Measurements from ENCODE around the gene TEX48. TPM values are rescaled to one million over a fixed set of nuclear protein-coding genes. Genes with fewer than 3 reads are reported as not detected.

Gene TEX48
- total and polyA plus RNA-seq, 2 donors (not counting 1 experiment from before 2014, with no cell fraction given), result not detected

DNA sequence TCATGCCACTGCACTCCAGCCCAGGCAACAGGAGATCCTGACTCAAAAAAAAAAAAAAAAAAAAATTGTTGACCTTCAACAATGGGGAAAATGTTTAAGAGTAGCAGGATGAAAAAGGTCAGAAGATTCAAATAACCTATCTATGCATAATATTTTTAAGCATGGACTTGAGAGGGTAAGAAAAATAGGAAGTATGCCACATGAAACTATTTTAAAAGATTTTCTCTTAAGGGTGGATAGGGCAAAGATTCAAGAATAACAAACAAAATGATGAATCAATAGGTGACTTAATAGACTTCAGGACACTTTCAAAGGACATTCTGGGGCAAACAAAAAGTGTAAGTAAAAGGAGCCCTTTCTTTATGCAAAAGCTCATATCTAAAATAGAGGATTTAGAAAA lies 3.2 kb downstream of the TEX48 start:
- Histone ChIP-seq H3K4me3 (replicated peaks in 1 of 4; ENCODE audit: control extremely low read depth in 1 of 4, insufficient read depth in 1 of 4, low read depth in 3 of 4, low read length in 4 of 4) (no peak overlapping the region), H3K9ac (ENCODE audit: insufficient read depth, low read length) (no peak overlapping the region), H3K36me3 (ENCODE audit: control insufficient read depth, insufficient read depth, low read length) (no peaks in the 10 kb centered on the region), H3K9me3 (ENCODE audit: control insufficient read depth, insufficient read depth, low read depth, low read length) (no peaks in the 10 kb centered on the region), H4K20me1 (ENCODE audit: control insufficient read depth, extremely low read depth, insufficient read depth, low read length) (no peaks in the 10 kb centered on the region), H3K27me3 (ENCODE audit: control insufficient read depth, insufficient read depth, low read length) (no peaks in the 10 kb centered on the region), H3K79me2 (ENCODE audit: control insufficient read depth, insufficient read depth, low read length) (no peaks in the 10 kb centered on the region), H3K4me2 (ENCODE audit: extremely low read depth, insufficient read depth, low read length) (no peak overlapping the region), H3K27ac (ENCODE audit: insufficient read depth, low read length) (no peak overlapping the region), H3K4me1 (ENCODE audit: control insufficient read depth, extremely low read depth, insufficient read depth, low read length) (peaks cover 2% of the 10 kb centered on the region), H2AFZ (ENCODE audit: low read length) (no peak overlapping the region)
- no peak for TF ChIP-seq EZH2 (IDR thresholded peaks at IDR 0.05; ENCODE audit: low read length, missing control alignments)
- TF ChIP-seq, protein P1, sequence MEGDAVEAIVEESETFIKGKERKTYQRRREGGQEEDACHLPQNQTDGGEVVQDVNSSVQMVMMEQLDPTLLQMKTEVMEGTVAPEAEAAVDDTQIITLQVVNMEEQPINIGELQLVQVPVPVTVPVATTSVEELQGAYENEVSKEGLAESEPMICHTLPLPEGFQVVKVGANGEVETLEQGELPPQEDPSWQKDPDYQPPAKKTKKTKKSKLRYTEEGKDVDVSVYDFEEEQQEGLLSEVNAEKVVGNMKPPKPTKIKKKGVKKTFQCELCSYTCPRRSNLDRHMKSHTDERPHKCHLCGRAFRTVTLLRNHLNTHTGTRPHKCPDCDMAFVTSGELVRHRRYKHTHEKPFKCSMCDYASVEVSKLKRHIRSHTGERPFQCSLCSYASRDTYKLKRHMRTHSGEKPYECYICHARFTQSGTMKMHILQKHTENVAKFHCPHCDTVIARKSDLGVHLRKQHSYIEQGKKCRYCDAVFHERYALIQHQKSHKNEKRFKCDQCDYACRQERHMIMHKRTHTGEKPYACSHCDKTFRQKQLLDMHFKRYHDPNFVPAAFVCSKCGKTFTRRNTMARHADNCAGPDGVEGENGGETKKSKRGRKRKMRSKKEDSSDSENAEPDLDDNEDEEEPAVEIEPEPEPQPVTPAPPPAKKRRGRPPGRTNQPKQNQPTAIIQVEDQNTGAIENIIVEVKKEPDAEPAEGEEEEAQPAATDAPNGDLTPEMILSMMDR (conservative IDR thresholded peaks at IDR 0.05 in 1 of 2, IDR thresholded peaks at IDR 0.05 in 1 of 2; ENCODE audit: low read depth in 1 of 2, low read length in 2 of 2), result no peak
- DNase-seq (ENCODE audit: low read depth in 2 of 2), result peak; percentile 40 to 59

DNA sequence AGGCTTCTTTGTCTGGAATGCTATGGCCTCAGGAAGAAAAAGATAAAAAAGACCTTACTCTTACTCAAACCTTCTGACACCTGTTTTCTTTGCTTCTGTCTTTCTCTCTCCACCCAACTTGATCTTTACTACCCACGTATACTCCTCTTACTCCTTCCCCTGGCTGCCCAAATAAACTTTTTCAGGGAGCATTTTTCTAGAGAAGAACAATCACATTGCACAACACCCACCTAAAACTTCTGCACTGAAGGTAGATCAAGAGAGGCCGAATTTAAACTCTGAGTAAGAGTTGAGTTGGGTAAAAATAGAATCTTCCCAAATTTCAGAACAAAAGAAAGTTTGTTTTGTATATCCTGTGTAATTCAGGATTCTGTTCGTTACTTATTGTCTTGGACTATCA lies 3.9 kb downstream of the TEX48 start:
- Histone ChIP-seq H3K79me2 (ENCODE audit: control insufficient read depth, insufficient read depth, low read length) (no peaks in the 10 kb centered on the region), H3K36me3 (ENCODE audit: control insufficient read depth, insufficient read depth, low read length) (no peaks in the 10 kb centered on the region), H3K4me2 (ENCODE audit: extremely low read depth, insufficient read depth, low read length) (no peak overlapping the region), H3K4me3 (replicated peaks in 1 of 4; ENCODE audit: control extremely low read depth in 1 of 4, insufficient read depth in 1 of 4, low read depth in 3 of 4, low read length in 4 of 4) (no peak overlapping the region), H3K27ac (ENCODE audit: insufficient read depth, low read length) (no peak overlapping the region), H4K20me1 (ENCODE audit: control insufficient read depth, extremely low read depth, insufficient read depth, low read length) (no peaks in the 10 kb centered on the region), H2AFZ (ENCODE audit: low read length) (no peak overlapping the region), H3K4me1 (ENCODE audit: control insufficient read depth, extremely low read depth, insufficient read depth, low read length) (peaks cover 2% of the 10 kb centered on the region), H3K9ac (ENCODE audit: insufficient read depth, low read length) (no peak overlapping the region), H3K27me3 (ENCODE audit: control insufficient read depth, insufficient read depth, low read length) (no peaks in the 10 kb centered on the region), H3K9me3 (ENCODE audit: control insufficient read depth, insufficient read depth, low read depth, low read length) (no peaks in the 10 kb centered on the region)
- TF ChIP-seq EZH2 (IDR thresholded peaks at IDR 0.05; ENCODE audit: low read length, missing control alignments), result no peak
- TF ChIP-seq, protein P1 (conservative IDR thresholded peaks at IDR 0.05 in 1 of 2, IDR thresholded peaks at IDR 0.05 in 1 of 2; ENCODE audit: low read depth in 1 of 2, low read length in 2 of 2), result no peak
- peak in 1 of 2 donors; percentile 46 for DNase-seq (ENCODE audit: low read depth in 2 of 2)

DNA sequence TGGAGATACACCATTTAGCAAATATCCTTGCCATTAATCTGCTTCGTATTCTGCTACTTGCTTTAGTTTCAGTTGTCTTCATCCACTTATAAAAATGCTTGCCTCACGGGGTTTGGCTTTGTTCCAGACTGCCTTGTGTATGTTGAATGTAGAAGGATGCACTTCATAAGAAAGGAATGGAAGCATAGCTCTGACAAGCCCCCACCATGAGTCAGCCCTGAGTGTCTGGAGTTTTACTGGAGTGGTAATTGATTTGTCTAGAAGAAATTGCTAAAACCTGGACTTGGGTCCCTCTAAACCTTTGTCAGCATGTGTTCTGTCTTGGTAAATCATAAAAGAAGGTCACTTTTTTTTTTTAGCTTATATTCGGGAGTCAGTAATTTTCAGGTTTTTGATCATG lies 4.6 kb downstream of the TEX48 start:
- Histone ChIP-seq H3K4me3 (replicated peaks in 1 of 4; ENCODE audit: control extremely low read depth in 1 of 4, insufficient read depth in 1 of 4, low read depth in 3 of 4, low read length in 4 of 4) (no peak overlapping the region), H3K27me3 (ENCODE audit: control insufficient read depth, insufficient read depth, low read length) (no peaks in the 10 kb centered on the region), H4K20me1 (ENCODE audit: control insufficient read depth, extremely low read depth, insufficient read depth, low read length) (no peaks in the 10 kb centered on the region), H3K9me3 (ENCODE audit: control insufficient read depth, insufficient read depth, low read depth, low read length) (no peaks in the 10 kb centered on the region), H3K9ac (ENCODE audit: insufficient read depth, low read length) (no peak overlapping the region), H2AFZ (ENCODE audit: low read length) (no peak overlapping the region), H3K4me1 (ENCODE audit: control insufficient read depth, extremely low read depth, insufficient read depth, low read length) (peaks cover 2% of the 10 kb centered on the region), H3K36me3 (ENCODE audit: control insufficient read depth, insufficient read depth, low read length) (no peaks in the 10 kb centered on the region), H3K79me2 (ENCODE audit: control insufficient read depth, insufficient read depth, low read length) (no peaks in the 10 kb centered on the region), H3K27ac (ENCODE audit: insufficient read depth, low read length) (no peak overlapping the region), H3K4me2 (ENCODE audit: extremely low read depth, insufficient read depth, low read length) (peak overlapping the region; percentile 17)
- TF ChIP-seq EZH2 (IDR thresholded peaks at IDR 0.05; ENCODE audit: low read length, missing control alignments), result no peak
- TF ChIP-seq, protein P1 (conservative IDR thresholded peaks at IDR 0.05 in 1 of 2, IDR thresholded peaks at IDR 0.05 in 1 of 2; ENCODE audit: low read depth in 1 of 2, low read length in 2 of 2), result no peak
- peak; percentile 99 to 100 for DNase-seq (ENCODE audit: low read depth in 2 of 2)

All from fibroblast of lung (primary cell).